ENCODE data around the gene PARD3B. TPM values are rescaled to one million over a fixed set of nuclear protein-coding genes. Genes with fewer than 3 reads are reported as not detected.
"Not testable (repeated sequence)": the region's sequence is repeated elsewhere in the genome, so short reads cannot be mapped to it uniquely, and the experiment has no call there.

PARD3B gene
- total RNA-seq, 1 experiment from 2014 or later = 6.4 TPM

GRCh38 chr2:205218056-205218455, 672.8 kb downstream of the PARD3B start:
- Mint-ChIP-seq H3K27me3 (ENCODE audit: low read depth) (no peaks in the 10 kb centered on the region), H3K4me1 (peaks cover 12 to 13% of the 10 kb centered on the region in 2 experiments), H3K36me3 (ENCODE audit: insufficient read depth in 1 of 3, low read depth in 3 of 3) (no peaks in the 10 kb centered on the region), H3K4me3 (no peak overlapping the region), H3K9me3 (no peaks in the 10 kb centered on the region; a peak in 1 of 5 replicates), H3K27ac (no peak overlapping the region)
- no peak for TF ChIP-seq CTCF (conservative IDR thresholded peaks at IDR 0.05)
- Histone ChIP-seq H3K4ac (ENCODE audit: low read depth, low read length) (no peak overlapping the region), H3K23ac (ENCODE audit: insufficient read length, low read depth, low read length) (no peak overlapping the region), H3K56ac (ENCODE audit: insufficient read length, low read depth, low read length) (no peak overlapping the region), H3T11ph (ENCODE audit: low read length) (no peak overlapping the region), H3K4me2 (ENCODE audit: insufficient read depth, insufficient read length, low read length) (no peak overlapping the region), H2BK20ac (ENCODE audit: low read depth, low read length, poor library complexity, severe bottlenecking) (no peak overlapping the region), H3K18ac (ENCODE audit: insufficient read length, low read depth, low read length) (no peak overlapping the region), H3K4me1 (ENCODE audit: insufficient read depth, low read length) (0 out of 2 replicates have a peak, but pooled peaks cover 2% of the 10 kb centered on the region), H2BK12ac (ENCODE audit: insufficient read length, low read depth, low read length) (no peak overlapping the region), H4K5ac (ENCODE audit: insufficient read length, low read depth, low read length) (no peak overlapping the region), H3K79me1 (ENCODE audit: insufficient read depth, low read depth, low read length, poor library complexity, severe bottlenecking) (no peaks in the 10 kb centered on the region), H3K14ac (ENCODE audit: insufficient read depth, low read length) (no peak overlapping the region), H3K27me3 (ENCODE audit: insufficient read depth, low read length) (no peaks in the 10 kb centered on the region), H2BK5ac (ENCODE audit: insufficient read length, low read length) (no peak overlapping the region), H2AFZ (ENCODE audit: low read length) (no peak overlapping the region), H4K8ac (replicated peaks; ENCODE audit: insufficient read length, low read depth, low read length) (no peak overlapping the region), H2BK15ac (ENCODE audit: low read depth, low read length) (no peak overlapping the region), H3K9ac (ENCODE audit: extremely low read depth, insufficient read length, low read length) (no peak overlapping the region), H3K9me3 (ENCODE audit: control insufficient read depth, low read depth, low read length) (no peaks in the 10 kb centered on the region), H3K79me2 (ENCODE audit: insufficient read depth, low read length) (no peaks in the 10 kb centered on the region), H3K23me2 (ENCODE audit: insufficient read length, low read depth, low read length, poor library complexity, severe bottlenecking) (no peaks in the 10 kb centered on the region), H4K20me1 (ENCODE audit: control insufficient read depth, insufficient read depth, insufficient read length) (no peaks in the 10 kb centered on the region), H4K91ac (ENCODE audit: insufficient read length, low read depth, low read length) (no peak overlapping the region), H3K27ac (ENCODE audit: insufficient read length, low read depth, low read length) (no peak overlapping the region), H2AK5ac (ENCODE audit: insufficient read length, low read length) (no peak overlapping the region), H2BK120ac (ENCODE audit: low read depth, low read length, poor library complexity, severe bottlenecking) (no peak overlapping the region)
- WGBS (ENCODE audit: extremely low coverage, insufficient read length, low lambda C conversion rate) = no CpG with 5 or more reads among the region's 3 CpGs
- no peak for DNase-seq

- H3K4me1 Mint-ChIP-seq; H3K23ac ChIP-seq (ENCODE audit: insufficient read length, low read depth, low read length); H3K23me2 ChIP-seq (ENCODE audit: insufficient read length, low read depth, low read length, poor library complexity, severe bottlenecking); H3K36me3 Mint-ChIP-seq (ENCODE audit: insufficient read depth in 1 of 3, low read depth in 3 of 3); H3K4me1 ChIP-seq (ENCODE audit: insufficient read depth, low read length); H2BK5ac ChIP-seq (ENCODE audit: insufficient read length, low read length); H4K20me1 ChIP-seq (ENCODE audit: control insufficient read depth, insufficient read depth, insufficient read length); H3K27ac Mint-ChIP-seq; H3K4me3 Mint-ChIP-seq; H2BK12ac ChIP-seq (ENCODE audit: insufficient read length, low read depth, low read length); H3T11ph ChIP-seq (ENCODE audit: low read length); H4K5ac ChIP-seq (ENCODE audit: insufficient read length, low read depth, low read length); H3K9me3 Mint-ChIP-seq; H3K79me2 ChIP-seq (ENCODE audit: insufficient read depth, low read length); DNase-seq; H3K9ac ChIP-seq (ENCODE audit: extremely low read depth, insufficient read length, low read length); H2AK5ac ChIP-seq (ENCODE audit: insufficient read length, low read length); H2BK120ac ChIP-seq (ENCODE audit: low read depth, low read length, poor library complexity, severe bottlenecking); H3K27me3 ChIP-seq (ENCODE audit: insufficient read depth, low read length); H3K27ac ChIP-seq (ENCODE audit: insufficient read length, low read depth, low read length); H2AFZ ChIP-seq (ENCODE audit: low read length); H4K91ac ChIP-seq (ENCODE audit: insufficient read length, low read depth, low read length); H3K18ac ChIP-seq (ENCODE audit: insufficient read length, low read depth, low read length); H3K9me3 ChIP-seq (ENCODE audit: control insufficient read depth, low read depth, low read length); H3K79me1 ChIP-seq (ENCODE audit: insufficient read depth, low read depth, low read length, poor library complexity, severe bottlenecking); H2BK15ac ChIP-seq (ENCODE audit: low read depth, low read length); H4K8ac ChIP-seq (replicated peaks; ENCODE audit: insufficient read length, low read depth, low read length); H3K4me2 ChIP-seq (ENCODE audit: insufficient read depth, insufficient read length, low read length); H3K27me3 Mint-ChIP-seq (ENCODE audit: low read depth); H3K4ac ChIP-seq (ENCODE audit: low read depth, low read length); H2BK20ac ChIP-seq (ENCODE audit: low read depth, low read length, poor library complexity, severe bottlenecking); H3K56ac ChIP-seq (ENCODE audit: insufficient read length, low read depth, low read length); H3K14ac ChIP-seq (ENCODE audit: insufficient read depth, low read length): not testable (repeated sequence)
- WGBS (ENCODE audit: extremely low coverage, insufficient read length, low lambda C conversion rate) = no CpG with 5 or more reads among the region's 5 CpGs
Observed at GRCh38 chr2:205218816-205219215, 673.5 kb downstream of the PARD3B start.

Data from H9 (cell line).